ENCODE results near the gene RBX1.

RBX1 gene

GRCh38 chr22:41009222-41009948 is 58.2 kb downstream of the RBX1 start:
- H3K4me3 ChIP-seq (ENCODE audit: low read depth, low read length): no peak overlapping the region
- TF ChIP-seq CTCF (IDR thresholded peaks at IDR 0.05; ENCODE audit: low read depth, low read length, missing control alignments): no peak
- peak; percentile 74 for DNase-seq (ENCODE audit: low read depth)
- in situ Hi-C loops (cut with HindIII; ENCODE audit: low sequenced_read_pairs): no loop called here

- TF ChIP-seq CTCF (IDR thresholded peaks at IDR 0.05; ENCODE audit: low read depth, low read length, missing control alignments): no peak
- no peak for DNase-seq (ENCODE audit: low read depth)
- no peak overlapping the region for H3K4me3 ChIP-seq (ENCODE audit: low read depth, low read length)
Measured at GRCh38 chr22:41015003-41015402, 63.8 kb downstream of the RBX1 start.

GRCh38 chr22:41021061-41021612 is 70.0 kb downstream of the RBX1 start:
- DNase-seq (ENCODE audit: low read depth): no peak
- peak overlapping the region; percentile 57 for H3K4me3 ChIP-seq (ENCODE audit: low read depth, low read length)
- in situ Hi-C loops (cut with HindIII; ENCODE audit: low sequenced_read_pairs): no loop called here
- no peak for TF ChIP-seq CTCF (IDR thresholded peaks at IDR 0.05; ENCODE audit: low read depth, low read length, missing control alignments)

More at GRCh38 chr22:41015003-41015402, 63.8 kb downstream of the RBX1 start:
- in situ Hi-C loops (cut with HindIII; ENCODE audit: low sequenced_read_pairs): no loop called here

- no peak for TF ChIP-seq CTCF (IDR thresholded peaks at IDR 0.05; ENCODE audit: low read depth, low read length, missing control alignments)
- in situ Hi-C loops (cut with HindIII; ENCODE audit: low sequenced_read_pairs): no loop called here
- no peak for DNase-seq (ENCODE audit: low read depth)
- H3K4me3 ChIP-seq (ENCODE audit: low read depth, low read length): peak overlapping the region; percentile 57
Measured at GRCh38 chr22:41021613-41022454, 70.7 kb downstream of the RBX1 start.

- H3K4me3 ChIP-seq (ENCODE audit: low read depth, low read length): peak overlapping the region; percentile 57
- no peak for TF ChIP-seq CTCF (IDR thresholded peaks at IDR 0.05; ENCODE audit: low read depth, low read length, missing control alignments)
Measured at GRCh38 chr22:41022470-41023298, 71.5 kb downstream of the RBX1 start.

More at GRCh38 chr22:41022470-41023298, 71.5 kb downstream of the RBX1 start:
- no peak for DNase-seq (ENCODE audit: low read depth)
- in situ Hi-C loops (cut with HindIII; ENCODE audit: low sequenced_read_pairs): no loop called here

All from astrocyte of the cerebellum (primary cell).